ENCODE data around the gene POLR2L.

POLR2L gene

DNA sequence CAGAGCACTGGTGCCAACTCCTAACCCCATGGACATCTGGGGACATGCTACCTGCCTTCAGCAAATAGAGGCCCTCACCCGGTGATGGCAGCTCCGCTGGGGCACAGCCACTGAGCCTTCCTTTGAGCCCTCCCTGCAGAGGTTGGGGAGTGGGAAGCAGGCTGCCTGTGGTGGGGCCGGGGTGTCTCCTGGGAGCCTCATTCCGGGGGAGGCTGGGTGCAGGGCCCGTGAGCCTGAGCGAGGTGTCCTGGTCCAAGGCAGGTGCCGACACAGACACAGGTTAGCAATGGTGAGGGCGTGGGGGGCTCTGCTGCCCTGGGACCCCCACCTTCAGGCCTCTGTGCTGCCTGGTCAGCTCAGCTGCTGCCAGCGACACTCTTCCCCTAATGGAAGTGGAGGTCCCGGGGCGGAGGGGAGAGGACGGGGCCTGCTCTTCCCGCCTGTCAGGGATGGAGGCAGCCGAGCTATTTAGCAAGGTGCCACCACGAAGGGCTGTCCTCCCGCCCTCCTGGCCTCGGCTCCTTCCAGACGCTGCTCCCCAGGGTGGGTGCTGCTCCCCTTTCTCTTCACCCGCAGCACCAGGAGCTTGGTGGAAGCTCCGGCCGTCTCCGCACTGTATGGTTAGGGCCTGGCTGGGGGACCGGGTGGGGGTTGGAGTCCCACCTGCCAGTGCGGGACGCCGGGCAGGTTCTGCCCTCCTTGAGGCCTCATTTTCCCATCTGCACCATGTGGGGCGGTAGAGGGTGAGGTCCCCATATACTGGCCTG lies 11.5 kb upstream of the POLR2L start:
- no peak for DNase-seq

DNA sequence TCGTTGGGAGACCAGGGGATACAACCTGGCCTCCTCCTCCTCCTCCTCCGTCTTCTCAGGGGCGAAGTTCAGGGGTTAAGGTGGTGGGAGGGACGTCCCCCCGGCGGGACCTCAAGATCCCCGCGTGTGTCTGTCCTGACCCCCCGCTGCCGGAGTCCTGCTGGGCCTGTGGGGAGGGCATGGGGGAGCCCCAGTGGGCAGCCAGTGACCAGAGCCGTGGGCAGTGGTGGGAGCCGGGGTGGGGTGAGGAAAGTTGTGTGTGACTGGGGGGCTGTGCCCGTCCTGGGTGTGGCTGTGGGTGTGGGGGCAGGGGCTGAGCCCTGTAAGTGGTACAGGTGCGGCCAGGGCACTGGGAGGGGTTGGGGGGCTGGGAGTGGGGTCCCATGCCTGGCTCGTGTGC lies 10.4 kb upstream of the POLR2L start:
- DNase-seq, result no peak

DNA sequence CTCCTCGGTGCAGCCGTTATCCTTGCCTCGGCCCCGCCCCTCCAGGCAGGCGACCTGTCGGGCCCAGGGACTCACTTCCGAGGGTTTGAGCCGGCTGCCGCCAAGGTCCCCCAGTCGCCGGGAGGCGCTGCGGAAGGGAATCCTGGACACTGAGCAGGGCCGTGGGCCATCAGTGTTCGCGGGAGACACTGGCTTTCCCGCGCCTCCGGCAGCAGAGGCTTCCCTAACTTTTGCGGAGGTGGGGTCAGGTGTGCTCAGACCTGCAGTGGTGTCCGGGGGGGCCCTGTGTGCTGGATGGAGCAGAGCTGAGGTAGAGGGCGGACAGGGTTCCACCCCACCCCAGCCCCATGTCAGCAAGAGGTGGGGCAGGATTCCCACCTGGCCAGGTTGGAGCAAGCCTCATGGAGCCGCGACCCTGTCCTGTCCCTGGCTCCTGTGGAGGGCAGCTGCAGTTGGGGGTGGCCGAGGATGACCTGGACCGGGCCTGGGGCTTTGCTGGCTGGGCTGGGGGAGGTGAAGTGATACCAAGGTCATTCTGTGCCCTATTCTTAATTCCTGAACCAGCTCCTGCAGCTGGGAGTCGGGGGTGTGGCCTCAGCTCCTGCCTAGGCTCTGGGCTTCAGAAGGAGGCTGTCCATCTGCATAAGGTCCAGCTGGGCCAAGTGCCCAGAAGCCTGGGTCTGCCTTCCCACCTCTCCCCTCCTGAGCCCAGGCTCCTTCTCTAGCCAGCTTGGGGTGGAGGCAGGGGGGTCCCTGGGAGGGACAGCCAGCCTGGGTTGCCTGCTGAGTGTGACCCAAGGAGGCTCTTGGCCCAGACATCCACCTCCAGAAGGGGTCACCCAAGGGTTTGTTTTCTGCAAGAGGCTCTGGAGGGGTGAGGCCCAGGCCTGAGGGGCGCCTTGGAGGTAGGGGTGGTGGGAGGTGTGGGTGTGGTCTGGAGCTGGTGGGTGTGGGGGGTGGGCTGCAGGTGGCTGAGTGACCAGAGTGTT lies 8.7 kb upstream of the POLR2L start:
- no peak for DNase-seq

DNA sequence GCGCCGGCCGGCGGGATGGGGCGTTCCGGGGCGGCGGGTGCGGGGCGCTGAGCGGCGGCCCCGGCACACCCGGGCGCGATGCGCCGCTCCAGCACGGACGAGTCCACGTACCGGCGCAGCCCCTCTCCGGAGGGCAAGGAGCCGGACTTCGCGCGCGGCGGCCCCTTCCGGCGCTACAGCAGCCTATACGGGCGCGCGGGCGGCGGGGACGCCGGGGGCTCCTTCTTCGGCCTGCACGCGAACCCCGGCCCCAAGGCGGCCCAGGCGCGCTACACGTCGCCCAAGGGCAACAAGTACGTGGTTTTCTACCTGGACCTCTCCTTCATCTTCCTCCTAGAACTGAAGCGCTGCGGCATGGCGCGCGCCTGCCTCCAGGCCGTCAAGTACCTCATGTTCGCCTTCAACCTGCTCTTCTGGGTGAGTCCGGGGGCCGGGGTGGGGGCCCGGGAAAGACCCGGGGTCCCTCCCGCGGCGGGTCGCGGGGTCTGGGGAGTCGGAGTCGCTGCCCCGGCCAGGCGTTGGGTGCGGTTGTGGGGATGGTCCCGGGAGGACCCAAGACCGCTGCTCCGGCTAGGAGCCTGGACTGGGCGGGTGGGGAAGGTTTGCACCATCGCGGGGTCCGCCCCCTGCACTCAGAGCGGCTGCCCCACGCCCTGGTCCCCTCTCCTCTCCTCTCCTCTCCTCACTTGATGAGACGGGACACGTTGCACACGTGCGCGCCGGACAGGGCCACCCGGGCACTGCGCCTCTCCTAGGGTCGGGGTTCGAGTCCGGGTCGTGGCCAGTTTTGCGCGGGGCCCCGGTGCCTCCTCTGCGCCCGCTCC lies 7.8 kb upstream of the POLR2L start:
- DNase-seq, result no peak

DNA sequence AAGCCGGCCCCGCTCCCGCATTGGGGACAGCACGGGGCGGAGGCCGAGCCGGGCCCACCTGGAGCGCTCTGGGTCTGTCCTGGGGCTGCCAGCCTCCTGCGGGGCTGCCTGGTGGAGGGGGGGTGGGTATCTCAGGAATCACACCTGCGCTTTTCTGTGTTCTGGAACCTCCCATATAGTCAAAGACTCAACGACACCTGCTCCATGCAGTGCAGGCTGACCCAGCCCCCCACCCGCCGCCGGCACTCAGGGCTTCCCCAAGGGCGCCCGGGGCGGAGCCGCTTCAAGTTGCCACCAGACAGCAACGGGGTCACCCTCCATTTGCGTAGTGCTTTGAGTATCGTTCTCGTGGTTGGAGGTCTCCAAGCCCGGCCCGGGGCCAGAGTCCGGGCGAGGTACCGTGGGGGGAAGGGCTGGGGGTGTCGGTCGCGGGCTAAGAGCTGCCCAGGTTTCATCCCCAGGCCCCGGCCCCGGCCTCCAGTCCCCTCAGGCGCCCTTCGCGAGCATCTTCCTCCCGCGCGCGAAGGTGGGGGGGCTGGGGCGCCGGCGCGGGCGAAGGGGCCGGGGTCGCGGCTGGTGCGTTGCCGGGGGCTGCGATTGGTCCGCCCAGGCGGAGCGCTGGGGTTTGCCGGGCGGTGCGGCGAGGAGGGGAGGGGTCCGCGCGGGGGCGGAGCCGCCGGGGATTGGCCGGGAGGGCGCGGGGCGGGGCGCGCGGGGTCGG lies 6.9 kb upstream of the POLR2L start:
- no peak for DNase-seq

DNA sequence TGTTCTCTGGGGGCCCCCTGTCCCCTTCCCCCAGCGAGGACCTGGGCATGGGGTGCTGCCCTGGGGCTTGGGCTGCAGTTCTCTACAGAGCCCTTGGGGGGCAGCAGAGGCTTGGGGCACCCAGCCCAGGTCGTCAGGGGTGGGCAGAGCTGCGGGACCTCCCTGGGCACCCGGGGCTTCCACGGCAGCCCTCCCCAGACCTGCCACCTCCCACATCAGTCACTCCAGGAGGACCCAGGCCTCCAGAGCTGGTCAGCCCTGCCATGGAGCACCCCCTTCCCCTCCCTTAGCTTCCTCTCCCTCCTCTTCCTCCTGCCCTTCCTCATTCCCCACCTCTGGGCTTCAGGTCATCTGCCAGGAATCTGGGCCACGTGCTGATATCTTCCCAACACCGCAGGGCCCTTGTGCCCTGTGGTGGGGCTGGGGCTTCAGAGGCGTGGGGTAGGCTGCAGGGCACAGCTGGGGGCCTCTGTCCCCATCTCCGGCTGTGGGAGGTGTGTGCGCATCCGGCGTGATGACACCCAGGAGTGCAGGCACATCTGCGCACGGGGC lies 6.1 kb upstream of the POLR2L start:
- DNase-seq, result peak in 1 of 2 experiments; percentile 16

DNA sequence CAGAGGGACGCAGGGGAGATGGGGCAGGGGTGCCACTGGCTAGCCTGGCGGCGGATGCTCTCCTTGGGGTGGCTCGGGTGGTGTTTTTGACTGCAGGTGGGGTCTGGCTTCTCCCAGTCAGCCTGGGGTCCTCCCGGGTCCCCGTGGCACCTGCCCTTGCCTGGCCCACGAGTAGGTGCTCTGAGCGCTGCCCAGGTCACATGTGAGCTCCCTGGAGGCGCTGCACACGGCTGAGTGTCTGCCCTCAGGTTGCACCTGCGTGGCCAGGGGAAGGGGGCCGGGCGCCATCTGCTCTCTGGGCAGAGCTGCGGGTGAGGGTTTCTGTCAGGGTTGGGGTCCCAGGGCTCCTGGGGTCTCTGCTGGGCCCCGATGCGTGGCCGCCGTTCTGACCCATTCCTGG lies 5.5 kb upstream of the POLR2L start:
- DNase-seq, result no peak

DNA sequence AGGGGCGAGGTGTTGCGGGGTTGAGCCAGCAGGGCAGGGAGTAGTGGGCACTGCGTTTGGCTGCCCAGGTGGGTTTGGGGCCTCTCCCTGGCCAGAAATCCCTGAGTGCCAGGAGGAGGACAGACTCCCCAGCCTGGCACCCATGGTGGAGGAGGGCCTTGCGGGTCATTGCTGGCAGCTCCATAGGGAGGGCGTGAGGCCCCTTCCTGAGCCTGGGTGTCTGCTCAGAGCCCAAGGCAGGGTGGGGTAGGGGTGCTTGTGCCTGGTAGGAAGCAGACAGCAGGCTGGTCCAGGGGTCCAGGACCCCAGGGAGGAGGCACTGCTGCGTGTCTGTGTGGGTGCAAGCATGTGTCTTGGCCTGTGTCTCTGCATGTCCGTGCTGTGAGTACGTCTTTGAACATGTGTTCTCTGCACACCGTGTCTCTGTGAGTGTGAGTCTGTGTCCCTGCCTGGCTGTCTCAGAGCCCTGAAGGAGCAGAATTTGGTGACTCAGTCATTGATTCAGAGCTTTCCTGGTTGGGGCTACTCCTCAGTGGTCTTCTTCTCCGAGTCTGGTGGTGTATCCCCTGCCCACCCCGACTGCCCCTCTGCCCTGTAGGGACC lies 4.3 kb upstream of the POLR2L start:
- DNase-seq, result no peak

DNA sequence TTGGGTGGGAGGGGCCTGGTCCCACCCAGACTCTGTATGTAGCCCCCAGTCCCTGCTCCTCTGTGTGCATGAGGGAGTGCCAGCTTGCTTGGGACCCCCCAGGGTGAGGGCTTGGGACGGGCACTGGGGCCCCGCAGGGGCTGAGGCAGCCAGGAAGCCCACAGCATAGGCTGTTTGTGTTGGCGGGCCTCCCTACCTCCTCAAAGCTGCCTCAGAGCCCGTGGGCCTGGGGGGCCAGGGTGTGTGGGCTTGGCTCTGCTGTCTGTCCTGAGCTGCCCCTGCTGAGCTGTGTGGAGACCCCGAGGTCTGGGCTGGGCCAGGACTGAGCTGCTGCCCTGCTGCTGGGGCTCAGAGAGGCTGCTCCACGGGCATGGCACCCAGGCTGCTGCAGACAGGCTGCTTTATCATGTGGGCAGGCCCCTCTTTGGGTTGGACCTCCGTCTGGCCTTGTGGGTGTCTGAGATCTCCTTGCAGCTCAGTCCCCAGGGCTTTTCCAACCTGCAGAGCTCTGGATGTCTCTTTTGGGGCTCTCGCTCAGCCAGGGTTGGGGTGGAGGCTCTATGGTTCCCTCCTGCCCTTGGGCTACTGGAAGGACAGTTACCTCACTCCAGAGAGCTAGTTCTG lies 3.7 kb upstream of the POLR2L start:
- DNase-seq, result no peak

DNA sequence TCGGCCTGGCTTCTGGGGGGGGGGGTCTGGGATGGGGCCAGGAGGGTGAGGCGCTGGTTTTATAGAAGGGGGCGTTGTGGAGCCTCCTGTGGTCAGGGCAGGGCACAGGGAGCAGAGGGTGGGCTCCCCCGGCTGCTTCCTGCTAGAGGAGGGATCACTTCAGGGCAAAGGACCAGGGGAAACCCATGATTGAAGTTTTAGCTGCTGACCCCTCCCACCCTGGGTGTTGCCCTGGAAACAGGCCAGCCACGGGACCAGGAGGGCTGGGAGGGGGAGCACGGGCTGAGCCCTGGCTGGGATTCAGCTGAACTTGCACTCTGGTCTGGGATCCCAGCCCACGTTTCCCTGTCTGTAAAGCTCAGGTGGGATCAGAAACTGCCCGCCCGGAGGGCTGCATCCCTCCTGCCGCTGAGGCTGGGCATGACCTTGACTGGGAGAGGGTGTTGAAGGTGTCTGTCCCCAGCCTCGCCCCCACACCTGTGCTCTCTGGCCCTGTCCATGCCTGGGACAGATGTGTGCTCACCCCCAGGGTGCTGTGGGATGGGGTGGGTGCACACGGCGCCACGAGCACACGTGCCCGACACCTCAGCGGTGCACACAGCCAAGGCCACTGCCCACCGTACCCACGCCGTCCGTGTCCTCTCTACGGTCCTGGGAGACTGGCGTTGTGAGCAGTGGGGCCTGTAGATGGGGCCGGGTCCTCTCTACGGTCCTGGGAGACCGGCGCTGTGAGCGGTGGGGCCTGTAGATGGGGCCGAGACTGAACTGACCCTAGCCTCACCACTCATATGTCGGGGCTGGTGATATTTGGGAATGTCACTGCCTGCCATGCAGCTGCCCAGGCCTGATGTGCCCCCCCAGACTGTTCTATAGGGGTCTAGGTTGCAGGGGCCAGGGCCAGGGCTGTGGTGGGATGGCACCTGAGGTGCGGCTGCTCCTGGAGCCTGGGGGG lies 2.6 kb upstream of the POLR2L start:
- no peak for DNase-seq

DNA sequence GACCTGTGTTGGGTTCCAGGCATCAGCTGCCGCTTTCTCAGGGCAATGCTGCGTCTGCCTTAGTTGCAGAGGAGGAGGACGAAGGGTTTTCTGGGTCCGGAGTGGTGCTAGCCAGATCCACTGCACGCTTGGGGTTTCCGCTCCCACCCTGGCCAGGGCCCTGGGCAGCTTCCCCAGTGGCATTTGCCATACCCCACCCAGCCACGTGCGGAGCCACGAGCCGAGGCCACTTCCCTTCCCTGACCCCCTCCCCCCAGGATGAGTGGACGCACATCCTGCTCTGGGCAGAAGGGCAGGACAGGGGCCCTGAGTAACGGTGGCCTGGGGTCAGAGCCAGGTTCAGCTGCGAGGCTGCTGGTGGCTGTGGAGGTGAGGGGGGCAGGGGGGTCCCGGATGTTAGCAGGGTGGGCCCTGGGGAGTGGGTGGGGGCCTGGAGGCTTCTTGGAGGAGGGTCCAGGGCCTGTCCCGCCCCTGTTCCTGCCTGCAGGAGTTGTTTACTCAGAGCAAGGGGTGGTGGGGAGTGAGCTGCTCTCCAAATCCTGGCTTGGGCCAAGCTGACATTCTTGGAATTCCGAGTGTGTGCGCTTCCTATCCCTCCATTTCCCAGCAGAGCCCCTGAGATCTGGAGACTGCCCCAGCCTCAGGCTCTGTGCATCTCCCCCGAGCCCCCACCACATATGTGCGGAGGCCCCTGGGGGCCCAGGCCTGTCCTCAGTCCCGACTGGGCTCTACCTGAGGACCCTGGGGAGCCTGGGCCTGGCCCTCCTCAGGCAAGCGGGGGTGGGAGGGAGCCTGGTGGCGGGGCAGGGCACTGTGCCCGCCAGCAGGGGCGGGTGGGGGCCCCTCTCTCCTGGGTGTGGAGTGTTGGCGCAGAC lies 1.7 kb upstream of the POLR2L start:
- DNase-seq, result no peak

DNA sequence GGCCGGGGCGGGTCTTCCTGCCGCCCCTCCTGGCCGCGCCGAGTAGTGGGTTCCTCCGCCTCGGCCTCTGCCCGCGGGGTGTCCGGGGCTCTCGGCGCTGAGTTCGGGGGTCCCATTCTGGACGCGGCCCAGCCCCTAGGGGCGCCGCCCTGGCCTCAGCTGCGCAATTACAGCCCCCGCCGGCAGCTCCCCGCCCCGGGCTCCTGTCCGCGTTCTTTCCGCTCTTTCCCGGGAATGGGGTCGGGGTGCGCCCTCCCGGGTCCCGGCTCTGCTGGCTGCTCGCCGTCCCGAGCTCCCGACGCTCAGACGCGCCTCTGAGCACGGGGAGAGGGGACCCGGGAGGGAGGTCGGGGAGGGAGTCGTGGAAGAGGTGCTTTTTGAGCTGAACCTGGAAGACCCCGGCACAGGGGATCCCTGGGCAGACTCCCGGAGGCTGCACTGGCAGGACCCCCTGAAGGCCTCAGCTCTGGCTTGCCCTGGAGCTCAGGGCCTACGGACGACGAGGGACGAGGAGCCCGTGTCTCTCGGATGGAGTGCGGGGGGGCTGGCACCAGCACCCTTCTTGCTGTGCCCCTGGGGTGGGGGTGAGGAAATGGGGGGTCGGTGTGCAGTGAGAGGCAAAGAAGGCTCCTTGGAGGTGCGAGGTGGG lies 881 bp upstream of the POLR2L start:
- DNase-seq, result no peak

DNA sequence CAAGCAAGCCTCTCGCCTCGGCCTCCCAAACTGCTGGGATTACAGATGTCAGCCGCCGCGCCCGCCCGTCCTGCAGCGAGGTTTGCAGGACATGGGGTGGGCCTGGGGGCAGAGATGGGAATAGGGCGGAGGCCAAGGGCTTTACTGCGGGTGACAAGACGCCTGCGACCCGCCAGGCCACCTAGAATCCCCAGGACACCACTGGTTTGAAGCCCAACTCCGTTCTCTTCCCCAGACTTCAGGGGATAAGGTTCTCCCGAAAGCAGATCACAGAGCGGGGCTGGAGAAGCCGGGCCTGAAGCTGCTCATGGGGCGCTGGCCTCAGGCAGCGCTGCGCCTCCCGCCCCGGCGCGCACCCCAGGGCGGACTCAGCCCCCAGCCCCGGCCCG lies 354 bp downstream of the POLR2L start:
- DNase-seq, result no peak

DNA sequence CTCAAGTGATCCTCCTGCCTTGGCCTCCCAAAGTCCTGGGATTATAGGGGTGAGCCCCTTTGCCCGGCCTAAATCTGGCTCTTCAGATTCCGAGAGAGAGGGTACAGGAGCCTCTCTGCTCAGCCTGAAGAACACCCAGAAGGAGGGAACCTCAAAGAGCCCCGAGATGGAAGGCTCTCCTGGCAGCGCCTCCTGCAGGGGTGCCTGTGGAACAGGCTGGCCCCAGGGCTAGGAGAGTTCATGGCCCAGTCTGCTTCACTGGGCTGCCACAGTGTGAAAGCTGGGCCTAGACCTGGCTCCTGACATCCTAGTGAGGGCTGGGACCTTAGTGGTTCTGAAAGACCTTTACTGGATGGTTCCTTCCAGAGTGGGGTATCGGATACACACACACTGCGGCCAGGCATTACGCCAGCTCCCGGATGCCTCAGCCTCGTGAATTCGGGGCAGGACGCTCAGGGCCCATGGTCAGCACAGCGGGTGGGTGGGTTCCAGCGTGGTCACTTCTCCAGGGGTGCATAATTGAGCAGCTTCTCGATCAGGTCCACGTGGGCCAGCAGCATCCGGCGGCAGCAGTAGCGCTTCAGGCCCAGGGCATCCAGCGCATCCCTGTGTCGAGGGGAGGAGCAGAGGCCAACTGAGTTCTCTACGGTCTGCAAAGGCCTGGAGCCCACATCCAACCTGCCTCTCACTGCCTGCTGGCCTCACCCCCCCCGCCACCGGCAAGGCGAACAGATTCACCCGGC lies 2.3 kb downstream of the POLR2L start:
- DNase-seq, result no peak

DNA sequence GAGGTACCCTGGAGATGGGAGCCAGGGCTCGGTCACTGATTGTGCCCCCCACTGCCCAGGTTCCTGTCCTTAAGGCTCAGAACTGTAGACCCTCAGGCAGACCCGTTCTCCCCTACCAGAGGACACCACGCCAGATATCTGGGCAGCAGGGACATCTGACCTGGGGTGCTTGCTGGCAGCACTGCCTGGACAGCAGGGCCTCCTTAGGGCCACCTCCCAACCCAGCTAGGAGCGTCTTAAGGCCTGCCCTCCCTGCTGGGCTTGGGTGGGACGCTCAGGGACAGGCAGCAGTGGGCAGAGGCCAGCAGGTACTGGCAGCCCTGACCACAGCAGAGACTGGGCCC lies 3.1 kb downstream of the POLR2L start:
- no peak for DNase-seq

DNA sequence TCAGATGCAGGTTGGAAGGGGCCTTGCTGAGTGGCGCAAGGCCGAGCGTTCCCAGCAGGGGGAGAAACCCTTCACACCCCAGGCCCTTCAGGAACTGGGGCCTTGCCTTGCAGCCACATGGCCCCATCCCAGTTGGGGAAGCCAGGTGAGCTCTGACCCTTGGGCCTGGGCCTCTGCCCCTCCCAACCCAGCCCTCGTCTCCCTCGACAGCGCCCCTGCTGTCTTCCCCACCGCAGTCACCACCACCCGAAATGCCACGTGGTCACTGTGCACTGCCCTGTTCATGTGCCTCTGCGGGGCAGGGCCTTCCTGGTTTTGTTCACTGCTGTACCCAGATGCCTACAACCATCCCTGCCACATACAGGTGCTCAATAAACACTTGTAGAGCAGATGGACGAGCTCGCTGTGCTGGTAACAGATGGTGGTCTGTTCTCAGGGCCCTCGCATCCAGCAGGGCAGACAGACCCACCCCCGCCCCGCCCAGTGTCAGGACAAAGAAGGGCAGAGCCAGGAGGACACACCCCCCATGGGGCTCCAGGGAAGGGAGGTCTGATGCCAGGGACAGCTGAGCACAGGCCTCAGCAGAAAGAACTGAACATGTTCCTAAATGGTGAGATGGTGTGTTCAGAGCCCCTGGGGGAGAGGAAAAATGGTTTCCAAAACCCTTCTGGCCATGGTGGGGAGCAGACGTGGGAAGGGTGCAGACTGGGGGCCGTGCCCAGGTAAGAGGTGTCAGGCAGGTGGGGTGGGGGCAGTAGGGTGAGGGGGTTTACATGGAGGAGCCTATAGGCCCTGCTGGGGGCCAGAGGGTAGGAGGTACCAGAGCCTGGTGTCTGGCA lies 3.7 kb downstream of the POLR2L start:
- DNase-seq, result no peak

DNA sequence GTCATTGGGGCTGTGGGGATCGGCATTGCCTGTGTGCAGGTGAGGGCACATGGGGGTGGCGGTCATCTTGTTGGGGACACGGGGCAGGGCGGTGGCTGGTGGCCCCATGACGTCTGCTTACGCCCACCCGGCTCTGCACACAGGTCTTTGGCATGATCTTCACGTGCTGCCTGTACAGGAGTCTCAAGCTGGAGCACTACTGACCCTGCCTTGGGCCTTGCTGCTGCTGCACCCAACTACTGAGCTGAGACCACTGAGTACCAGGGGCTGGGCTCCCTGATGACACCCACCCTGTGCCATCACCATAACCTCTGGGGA lies 4.4 kb downstream of the POLR2L start:
- DNase-seq, result no peak

All from cerebellar nuclear complex (tissue), 1 donor.